Hepatocyte (in vitro differentiated cells): ENCODE data around the gene TTLL12.

Source experiments
- CTCF ChIP-seq: fragments of 200-600 bp; sonication (generic); IDR thresholded peaks from 2 replicates; pipeline ENCODE4 v1.5.1; 2016; ENCODE audit warnings: antibody characterized with exemption, mild to moderate bottlenecking; ENCODE audit not compliant: poor library complexity
- EZH2 ChIP-seq: fragments of 200-600 bp; sonication (generic); IDR thresholded peaks from 2 replicates; pipeline ENCODE4 v1.6.1; 2016; ENCODE audit warnings: antibody characterized with exemption, mild to moderate bottlenecking, borderline replicate concordance
- EZH2phosphoT487 ChIP-seq: fragments of 200-600 bp; sonication (generic); IDR thresholded peaks from one replicate; pipeline ENCODE4 v1.6.1; 2018; ENCODE audit warnings: antibody characterized with exemption, mild to moderate bottlenecking, low read depth, moderate library complexity; ENCODE audit not compliant: unreplicated experiment, severe bottlenecking

- TF ChIP-seq CTCF, result no peak
- no peak for TF ChIP-seq EZH2phosphoT487
- TF ChIP-seq EZH2, result no peak
These were observed 28.0 kb downstream of the TTLL12 start for GRCh38 chr22:43158778-43159483.
